Measurements from ENCODE around the gene APCDD1L.
"Not testable (repeated sequence)": the region's sequence is repeated elsewhere in the genome, so short reads cannot be mapped to it uniquely, and the experiment has no call there.

Gene APCDD1L

DNA sequence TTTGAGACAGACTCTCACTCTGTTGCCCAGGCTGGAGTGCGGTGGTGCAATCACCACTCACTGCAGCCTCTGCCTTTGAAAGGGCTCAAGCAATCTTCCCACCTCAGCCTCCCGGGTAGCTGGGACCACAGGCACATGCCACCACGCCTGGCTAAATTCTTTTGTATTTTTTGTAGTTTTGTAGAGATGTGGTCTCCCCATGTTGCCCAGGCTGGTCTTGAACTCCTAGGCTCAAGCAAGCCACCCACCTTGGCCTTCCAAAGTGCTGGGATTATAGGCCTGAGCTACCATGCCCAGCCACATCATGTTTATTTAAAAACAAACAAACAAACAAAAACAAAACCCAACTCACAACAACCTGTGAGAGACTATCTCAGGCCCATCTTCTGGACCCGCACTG is 29.7 kb upstream of the APCDD1L start:
- no peak for DNase-seq

DNA sequence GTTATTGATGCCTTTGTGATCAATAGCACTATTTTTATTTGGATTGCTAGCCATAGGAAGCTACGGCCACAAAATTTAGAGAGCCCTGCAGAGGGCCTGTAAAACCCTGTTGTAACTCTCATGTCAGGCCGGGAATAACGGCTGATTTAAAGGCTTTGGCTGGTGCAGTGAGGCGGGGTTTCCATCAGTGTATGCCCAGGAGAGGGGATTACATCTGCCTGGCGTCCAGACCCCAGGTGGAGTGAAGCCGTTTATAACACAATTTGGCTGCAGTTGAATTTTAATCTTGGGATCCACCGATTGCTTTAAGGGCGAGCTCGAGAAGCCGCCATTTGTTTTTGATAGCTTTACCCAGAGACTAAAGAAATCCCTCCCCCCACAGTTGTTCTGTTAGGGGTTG is 29.1 kb upstream of the APCDD1L start:
- DNase-seq, result no peak

DNA sequence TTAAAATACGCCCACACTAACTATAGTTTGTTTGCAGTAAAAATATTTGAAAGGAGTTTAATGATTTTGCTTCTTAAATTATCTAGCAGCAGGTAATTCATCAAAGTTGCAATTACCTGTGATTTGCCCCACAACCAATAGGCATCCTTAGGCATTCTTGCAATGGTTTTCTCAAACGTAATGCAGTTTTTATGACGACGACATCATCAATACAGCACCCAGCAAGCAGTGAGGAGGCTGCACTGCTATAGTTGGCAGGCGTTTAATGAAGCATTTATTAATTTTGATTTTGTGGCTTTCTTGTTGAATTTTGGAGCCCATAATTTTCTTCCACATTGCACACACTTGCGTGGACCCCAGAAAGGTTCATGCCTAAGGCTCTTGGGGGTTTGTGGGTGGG is 28.1 kb upstream of the APCDD1L start:
- no peak for DNase-seq

DNA sequence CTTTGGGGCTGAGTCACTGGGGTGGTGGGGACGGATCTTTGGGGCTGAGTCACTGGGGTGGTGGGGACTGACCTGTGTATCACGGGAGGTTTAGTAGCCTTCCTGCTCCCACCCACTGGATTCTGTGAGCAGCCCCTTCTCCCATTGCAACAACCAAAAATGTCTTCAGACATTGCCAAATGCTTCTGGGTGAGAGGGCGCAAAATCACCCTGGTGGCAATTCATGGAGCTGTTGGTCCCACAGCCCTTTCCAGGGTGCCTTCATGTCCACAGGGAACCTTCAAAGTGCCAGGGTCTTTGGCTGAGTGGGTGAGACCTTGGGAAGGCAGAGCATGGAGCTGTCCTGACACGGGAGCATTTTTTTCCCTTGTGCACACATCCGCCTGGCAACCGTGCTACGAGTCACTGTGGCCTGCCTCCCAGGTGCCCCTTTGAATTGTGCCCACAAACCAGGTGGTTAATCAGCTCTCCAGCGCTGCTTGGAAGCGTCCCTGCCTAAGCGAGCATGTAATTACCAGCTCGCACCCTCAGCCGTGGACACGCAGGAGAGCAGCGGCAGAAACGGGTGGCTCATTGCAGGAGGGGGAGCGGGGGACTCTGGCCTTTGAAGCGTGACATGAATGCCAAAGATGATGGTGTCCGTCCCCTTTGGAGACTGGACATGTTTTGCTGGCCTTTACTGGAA is 27.4 kb upstream of the APCDD1L start:
- no peak for DNase-seq

DNA sequence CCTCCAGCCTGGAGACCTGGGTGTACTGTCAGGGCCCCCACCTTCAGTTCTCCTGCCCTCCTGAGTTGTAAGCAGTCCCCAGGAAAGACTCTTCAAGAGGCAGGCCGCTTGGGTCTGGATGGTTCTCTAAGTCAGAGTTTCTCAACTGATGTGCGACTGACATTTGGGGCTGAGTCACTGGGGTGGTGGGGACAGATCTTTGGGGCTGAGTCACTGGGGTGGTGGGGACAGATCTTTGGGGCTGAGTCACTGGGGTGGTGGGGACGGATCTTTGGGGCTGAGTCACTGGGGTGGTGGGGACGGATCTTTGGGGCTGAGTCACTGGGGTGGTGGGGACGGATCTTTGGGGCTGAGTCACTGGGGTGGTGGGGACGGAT is 26.8 kb upstream of the APCDD1L start:
- DNase-seq, result not testable (repeated sequence)

DNA sequence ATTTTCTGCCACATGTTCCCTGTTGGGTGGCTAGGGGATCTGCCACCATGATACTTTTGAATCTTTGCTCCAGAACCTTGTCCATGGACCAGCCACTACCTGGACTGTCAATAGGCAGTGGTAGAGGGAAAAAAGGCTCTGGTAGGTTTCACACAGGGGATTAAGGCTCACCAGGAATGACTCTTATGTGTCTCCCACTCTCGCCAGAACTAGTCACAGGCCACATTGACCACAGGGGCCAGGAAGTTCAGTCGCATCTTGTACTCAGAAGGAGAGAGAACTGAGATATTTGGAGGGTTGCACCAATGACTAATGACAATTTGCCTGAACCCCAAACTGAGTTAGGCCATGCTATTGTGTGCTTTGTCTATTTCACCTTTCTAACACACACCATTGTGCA is 23.6 kb upstream of the APCDD1L start:
- DNase-seq, result no peak

DNA sequence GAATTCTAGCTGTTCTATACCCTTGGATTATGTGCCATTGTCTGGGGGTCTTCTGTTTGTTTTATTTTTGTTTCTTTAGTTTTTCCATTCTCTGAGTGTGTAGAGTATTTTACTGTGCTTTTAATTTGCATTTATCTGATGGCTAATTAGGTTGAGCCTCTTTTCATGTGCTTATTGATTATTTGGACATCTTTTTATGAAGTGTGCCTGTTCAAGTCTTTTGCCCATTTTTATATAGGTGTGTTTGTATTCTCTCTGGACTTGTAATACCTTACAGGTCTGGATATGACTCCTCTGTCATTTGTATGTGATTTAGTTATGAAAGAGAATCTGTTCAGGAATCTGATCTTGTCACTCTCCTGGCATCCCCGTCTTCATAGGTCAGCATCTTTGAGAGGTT is 22.6 kb upstream of the APCDD1L start:
- DNase-seq, result no peak

DNA sequence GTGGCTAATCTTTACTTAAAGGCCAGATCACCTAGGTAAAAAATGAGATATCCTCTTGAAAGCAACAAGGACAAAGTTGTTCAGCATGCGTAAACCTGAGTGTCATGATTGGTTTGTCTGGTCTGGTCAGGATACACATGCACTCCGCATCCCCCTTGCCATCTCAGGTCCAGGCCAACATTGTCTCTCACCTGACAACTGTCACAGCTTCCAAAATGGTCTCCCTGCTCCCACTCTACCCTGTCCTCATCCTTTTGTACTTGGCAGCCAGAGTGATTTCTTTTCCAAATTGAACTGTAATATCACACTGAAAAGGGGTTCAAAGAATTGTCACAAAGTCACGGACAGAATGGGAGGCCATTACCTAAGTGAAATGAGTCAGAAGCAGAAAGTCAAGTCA is 21.1 kb upstream of the APCDD1L start:
- DNase-seq, result no peak

DNA sequence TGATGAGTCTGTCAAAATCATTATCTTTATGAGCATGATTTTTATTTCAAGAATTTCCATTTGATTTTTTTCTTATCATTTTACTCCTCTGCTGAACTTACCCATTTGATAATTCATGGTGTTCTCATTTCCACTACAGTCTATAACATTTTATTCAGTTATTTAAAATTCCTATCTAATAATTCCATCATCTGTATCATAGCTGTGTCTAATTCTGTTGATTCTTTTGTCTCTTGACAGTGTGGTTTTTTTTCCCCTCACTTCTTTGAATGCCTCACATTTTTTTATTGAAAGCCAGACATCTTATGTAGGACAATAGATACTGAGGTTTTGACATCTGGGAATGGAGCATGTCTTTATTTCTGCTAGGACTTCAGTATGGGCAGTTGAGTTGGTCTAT is 16.5 kb upstream of the APCDD1L start:
- DNase-seq, result no peak

DNA sequence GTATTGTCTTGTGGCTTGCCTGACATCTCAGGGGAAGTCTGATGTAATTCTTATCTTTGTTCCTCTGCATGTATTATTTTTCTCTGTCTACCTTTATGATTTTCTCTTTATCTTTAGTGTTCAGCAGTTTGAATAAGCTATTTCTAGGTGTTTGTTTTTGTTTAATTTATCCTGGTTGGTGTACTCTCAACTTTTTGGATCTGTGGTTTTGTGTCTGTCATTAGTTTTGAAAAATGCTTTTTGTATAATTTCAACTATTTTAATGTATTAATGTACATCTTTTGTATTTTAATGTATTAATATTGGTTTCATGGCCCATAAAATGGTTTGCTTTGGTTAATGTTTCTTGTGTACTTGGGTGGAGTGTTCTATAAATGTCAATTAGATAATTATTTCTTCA is 15.9 kb upstream of the APCDD1L start:
- DNase-seq, result no peak

DNA sequence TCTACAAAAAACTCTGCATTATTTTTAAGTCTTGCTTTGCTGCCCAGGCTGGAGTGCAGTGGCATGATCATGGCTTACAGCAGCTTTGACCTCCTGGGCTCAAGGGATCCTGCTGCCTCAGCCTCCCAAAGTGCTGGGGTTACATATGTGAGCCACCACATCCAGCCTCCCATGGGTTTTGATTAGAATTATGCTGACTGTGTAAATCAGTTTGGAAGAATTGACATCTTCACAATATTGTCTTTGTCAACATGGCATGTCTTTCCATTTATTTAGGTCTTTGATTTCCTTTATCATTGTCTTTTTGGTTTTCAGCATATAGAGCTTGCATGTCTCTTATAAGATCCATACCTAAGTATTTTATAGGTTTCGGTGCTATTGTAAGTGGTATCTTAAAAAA is 13.2 kb upstream of the APCDD1L start:
- DNase-seq, result no peak

DNA sequence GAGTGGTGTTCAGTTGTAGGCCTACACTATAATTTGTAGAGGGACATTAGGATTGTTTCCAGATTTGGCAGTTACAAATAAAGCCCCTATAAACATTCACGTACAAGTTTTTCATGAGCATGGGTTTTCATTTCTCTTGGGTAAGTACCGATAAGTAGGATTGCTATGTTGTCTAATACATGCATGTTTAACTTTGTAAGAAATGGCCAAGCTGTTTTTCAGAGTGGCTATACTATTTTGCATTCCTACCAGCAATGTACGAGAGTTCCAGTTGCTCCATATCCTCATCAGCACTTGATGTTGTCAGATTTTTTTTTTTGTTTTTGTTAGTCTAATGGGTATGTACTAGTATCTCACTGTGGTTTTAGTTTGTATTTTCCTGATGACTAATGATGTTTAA is 11.2 kb upstream of the APCDD1L start:
- no peak for DNase-seq

DNA sequence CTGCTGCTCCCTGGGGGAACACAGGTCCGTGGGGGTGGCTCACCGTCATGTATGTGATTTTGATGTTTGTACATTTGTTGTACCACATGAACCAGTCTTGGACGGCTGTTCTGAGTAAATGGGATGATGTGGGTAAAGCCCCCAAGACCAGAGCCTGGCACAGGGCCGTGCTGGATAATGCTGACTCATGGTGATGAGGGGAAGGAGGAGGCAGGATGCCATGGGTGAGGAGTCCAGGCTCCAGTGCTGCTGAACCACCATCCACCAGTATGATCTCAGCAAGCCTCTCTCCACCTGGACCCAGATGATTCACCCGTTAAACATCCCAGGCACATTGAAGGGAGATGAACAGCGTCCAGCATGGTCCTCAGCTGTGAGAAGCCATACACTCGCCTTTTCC is 9.6 kb upstream of the APCDD1L start:
- DNase-seq, result no peak

DNA sequence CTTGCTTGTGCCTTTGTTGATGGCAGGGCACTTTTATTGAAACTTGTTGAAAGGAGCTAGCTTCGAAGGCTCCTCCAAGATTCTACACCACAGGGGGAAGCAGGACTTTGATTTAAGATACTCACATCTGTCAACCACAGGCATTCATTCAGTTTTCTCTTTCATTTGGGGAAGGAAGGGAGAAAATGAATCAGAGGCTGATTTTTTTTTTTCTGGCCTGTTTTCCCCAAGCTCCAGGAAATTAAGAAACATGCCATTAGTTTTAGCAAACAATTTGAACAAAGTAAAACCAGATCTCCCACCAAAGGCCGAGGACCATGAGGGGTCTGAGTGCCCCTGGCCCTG is 8.7 kb upstream of the APCDD1L start:
- DNase-seq, result no peak

DNA sequence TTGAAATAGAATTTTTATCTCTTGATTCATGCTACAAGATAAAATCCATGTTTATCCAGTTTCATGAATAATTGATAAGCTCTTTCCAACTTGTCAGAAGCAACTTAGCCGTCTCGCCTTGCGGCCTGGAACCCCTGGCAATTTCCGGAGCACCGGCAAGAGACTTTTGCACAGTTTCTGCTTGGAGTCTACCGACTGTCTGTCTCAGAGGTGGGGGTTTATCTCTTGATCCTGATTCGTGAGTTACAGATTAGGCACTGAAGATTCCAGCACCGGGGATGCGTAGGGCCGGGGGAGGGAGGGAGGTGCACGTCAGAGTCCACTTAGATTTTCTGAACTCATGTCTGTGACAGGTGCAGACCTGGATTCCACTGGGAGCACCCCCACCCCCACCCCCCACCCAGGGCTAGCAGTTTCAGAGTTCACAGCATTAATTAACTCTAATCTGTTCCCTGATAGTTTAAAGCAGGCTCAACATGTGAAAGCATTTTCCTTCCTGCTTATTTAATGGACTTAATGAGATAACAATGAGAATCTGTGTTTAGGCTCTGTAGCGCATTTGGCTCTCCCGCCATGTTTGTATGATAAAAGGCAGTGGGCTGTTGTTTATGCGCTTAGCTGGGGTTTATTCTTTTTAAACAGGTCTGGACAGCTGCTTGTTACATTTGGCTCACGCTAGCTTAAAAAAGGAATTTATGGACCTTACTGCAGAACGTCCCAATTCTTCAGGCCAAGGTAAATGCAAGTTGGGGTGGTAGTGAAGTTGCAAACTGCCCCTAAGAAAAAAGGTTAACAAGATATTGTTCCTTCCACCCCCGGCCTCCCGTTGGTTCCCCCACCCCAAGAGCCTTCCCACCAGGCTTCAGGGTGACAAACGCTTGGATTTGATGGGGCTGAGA is 8.1 kb upstream of the APCDD1L start:
- no peak for DNase-seq

DNA sequence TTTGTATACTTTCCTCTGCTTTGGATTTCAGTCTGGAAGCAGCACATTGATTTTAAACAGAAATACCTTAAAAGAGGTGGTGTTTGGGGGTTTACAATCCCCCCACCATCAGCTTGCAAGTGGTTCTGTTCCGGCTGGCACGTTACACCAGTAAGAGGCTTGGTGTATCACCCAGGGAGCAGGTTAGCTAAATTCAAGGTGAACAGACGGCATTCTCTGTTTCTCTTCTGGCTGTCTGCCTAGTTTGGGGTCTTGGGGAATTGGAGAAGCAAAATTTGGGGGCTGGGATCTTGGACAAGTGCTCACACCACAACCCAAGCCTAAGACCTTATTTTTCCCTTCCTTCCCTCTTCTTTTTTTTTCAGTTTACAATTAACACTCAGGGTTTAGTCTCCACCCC is 7.5 kb upstream of the APCDD1L start:
- no peak for DNase-seq

DNA sequence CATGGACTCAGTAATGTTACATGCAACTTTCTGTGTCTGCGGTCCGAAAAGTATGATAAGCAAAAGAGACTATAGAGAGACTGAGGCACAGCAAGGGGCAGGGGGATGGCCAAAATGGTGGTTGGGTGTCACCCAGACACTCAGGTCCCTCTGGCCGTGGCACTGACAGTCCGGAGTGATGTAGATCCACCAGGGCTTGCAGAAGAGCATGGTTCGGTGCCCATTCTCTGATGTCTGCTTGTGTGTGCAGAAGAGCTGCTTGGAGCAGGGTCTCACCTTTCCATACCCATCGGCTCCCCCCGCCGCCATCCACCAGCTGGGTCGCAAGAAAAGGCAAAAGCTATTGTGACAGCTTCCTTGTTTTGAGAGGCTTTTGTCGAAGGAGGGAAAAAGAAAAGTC is 6.6 kb upstream of the APCDD1L start:
- no peak for DNase-seq

DNA sequence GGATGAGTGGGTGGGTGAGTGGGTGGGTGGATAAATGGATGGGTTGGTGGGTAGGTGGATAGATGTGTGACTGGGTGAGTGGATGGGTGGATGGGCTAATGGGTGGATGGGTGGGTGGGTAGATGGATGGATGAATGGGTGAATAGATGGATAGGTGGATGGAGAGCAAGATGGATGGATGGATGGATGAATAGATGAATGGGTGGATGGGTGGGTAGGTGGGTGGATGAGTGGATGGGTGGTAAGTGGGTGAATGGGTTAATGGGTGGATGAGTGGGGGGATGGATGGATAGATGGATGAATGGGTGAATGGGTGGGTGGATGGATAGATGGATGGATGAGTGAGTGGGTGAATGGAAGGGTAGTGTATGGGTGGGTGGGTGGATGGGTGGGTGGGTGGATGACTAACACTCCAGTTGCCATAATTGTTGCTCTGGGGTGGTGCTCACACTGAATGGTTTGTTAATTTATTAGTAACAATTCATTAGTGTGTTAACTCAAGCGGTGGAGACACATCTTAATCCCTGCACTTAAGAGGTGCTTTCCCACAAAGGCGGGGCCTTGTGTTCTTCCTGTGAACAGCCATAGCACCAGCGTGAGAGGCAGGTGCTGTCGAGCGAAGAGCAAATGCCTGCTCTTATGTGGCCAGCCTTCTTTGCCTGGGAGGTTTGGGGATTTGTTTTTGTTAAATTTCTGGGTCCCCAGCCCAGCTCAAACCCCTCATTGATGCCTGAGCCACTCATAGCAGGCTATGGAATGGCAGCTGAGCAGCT is 4.9 kb upstream of the APCDD1L start:
- no peak for DNase-seq

DNA sequence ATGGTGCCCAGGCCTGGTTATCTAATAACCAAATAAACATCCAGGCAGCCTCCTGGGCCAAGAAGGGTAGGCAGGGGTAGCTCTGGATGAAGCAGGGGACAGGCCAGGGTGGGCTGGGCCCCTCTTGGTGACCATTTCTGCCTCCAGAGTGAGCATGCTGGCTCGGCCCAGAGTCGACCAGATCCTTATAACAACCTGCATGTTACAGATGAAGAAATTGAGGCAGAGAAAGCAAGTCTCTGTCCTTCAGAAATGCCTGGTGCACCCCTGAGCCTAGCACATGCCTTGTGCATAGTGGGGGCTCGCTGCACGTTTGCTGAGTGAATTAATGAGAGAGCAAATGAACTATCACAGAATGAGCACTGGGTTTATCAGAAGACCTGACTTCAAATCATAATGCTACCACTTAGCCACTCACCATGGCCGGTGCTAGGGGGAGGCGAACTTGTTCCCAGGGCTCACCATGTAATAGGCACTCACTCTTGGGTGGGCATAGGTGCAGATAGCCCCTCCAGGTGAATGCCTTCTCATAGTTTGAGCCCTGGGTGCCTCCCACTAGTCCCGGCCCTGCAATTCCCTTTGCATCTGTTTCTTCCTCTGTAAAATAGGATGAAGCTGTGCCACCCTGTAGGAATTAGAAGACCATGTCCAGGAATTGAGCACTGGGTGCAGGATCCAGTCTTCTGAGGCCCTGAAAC is 3.8 kb upstream of the APCDD1L start:
- no peak for DNase-seq

DNA sequence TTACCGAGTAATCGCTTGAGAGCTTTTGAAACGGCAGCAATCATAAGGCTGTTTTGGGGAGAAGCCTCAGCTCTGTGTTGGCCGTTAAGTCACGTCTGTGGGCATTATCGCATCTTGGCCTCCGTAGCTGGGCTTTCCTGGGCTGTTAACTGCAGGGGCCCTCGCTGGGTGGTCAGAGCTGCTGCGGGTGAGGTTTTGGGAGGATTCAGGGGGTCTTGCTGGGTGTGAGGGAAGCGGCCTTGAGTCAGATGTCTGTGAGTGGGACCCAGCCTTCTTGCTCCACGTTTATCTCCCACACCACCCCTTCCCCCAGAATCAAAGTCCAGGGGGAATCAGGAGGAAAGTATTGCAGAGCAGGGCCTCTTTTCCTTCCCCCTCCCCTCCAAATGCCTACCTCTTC is 3.2 kb upstream of the APCDD1L start:
- DNase-seq, result no peak

DNA sequence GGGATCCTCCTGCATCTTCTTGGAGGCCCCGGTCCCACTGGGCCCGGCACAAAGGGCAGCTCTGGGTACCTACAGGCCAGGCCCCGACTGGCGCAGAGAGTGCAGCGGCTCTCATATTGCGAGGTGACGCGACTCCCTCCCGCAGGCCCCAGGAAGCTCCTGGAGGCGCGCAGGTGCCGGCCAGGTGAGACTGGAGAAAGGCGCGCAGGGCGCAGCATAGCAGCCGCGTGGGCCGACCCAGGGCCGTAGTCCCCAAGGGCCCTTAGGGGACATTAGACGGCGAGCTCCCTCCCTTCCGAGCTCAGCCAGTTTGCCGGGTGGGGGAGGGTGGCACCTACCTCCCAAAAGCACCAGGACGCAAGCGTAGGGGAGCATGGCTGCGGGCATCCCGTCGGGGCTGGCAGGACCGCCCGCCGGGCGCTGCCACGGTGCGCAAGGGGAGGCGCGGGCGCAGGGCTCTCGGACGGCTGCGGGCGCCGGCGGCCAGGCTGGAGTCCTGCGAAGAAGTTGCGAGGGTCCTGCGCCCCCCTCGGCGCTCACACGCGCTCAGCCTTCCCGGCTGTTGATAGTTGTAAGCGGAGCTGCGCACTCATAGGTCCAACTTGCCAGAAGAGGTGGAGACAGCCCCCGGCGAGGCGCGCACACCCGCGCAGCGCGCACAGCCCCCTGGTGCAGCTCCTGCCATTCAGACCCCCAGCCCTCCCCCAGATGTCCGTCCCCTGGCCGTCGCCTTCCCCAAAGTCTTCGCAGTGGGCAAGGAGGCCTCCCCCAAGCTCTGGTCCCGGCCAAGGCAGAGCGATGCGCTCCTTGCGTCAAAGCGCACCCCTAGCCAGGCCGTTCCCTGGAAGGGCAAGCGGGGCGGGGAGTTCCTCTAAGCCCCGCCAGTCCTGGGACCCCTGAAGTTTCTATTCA is 622 bp downstream of the APCDD1L start:
- DNase-seq, result no peak
